Activated CD4-positive, alpha-beta T cell treated with anti-CD3 and anti-CD28 coated beads, Interleukin-2, amount 50 U/mL, for 16 hours (primary cell): ENCODE data around the gene JADE1.
A peak's percentile ranks its signal among the peaks of the same experiment; 100 is the strongest.

Experiments used
- DNase-seq: peaks from one replicate; pipeline ENCODE4 v3.0.0-alpha.2; 2020

The JADE1 gene

GRCh38 chr4:128809477-128810330, at the start of gene JADE1:
Gene JADE1 (plus strand): TSS chr4:128809700. CDS start chr4:128831759, 22,059 bp downstream.
- DNase-seq, result peak; percentile 94

- DNase-seq, result no peak
Measured at GRCh38 chr4:128766781-128767180, 42.7 kb upstream of the JADE1 start.

DNA sequence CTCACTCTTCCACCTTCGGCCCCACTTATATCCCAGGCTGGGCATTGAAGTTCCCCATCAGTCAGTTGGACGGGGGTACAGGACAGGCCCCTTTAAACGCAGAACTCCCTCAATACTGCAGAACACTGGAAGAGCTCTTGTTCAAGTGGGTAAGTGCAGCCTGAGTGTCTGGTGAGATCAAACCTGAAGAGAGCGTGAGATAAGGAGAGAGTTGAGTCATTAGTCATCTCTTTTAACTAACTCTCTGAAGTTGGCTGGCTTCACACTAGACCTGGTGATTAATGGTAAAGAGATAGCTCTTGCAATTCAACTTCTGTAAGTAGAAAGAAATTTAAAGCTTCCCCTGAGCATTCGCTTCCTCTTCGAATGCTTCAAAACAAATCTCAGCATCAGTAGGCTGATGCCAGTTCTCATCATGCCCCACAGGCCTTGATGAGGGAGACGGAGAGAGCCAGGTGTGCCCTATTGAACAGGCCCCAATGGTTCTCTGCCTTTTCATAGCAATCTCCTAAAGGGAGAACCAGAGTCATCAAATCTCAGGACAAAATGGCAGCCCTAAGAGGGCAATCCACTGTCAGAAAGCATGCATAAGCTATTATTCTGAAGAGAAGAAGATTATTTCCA, 41.0 kb upstream of the JADE1 start:
- DNase-seq, result peak; percentile 5

DNA sequence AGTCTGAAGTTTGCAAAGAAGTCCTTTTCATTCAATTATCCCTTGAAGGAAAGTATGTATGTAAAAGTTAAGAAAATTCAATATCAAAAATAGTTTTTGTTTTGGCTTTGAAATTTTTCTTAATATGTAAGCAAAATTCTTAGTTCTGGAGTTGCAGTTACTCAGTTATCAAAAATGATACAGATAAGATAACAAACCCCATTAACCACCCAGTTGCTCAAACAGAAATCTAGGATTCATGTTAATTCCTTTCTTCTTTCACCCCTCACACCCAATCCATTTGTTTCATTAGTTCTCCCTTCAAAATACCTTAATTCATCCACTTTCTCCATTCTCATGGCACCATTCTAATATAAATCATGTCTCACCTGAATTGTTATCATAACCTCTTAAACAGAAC, 40.5 kb upstream of the JADE1 start:
- DNase-seq, result no peak

DNA sequence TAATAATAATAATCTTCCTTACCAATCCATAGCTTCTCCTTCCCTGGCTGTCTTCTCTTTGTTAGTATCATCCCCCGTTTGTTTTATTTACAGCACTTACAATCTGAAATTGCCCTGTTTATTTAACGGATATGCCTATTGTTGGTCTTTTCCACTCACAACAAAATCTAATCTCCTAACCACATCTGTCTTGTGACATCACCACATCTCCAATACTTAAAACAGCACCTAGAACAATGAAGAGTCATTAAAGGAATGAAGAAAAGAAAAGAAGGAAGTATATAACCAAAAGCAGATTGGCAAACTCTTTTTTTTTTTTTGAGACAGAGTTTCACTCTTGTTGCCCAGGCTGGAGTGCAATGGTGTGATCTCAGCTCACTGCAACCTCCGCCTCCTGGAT, 38.7 kb upstream of the JADE1 start:
- peak; percentile 10 for DNase-seq

GRCh38 chr4:128775477-128775876, 34.0 kb upstream of the JADE1 start:
- no peak for DNase-seq

- no peak for DNase-seq
Measured at GRCh38 chr4:128775916-128776315, 33.6 kb upstream of the JADE1 start.

- DNase-seq, result no peak
Measured at GRCh38 chr4:128776794-128777216, 32.7 kb upstream of the JADE1 start.

GRCh38 chr4:128780688-128781087, 28.8 kb upstream of the JADE1 start:
- DNase-seq, result no peak

- DNase-seq, result peak; percentile 32
Measured at GRCh38 chr4:128782076-128782715, 27.3 kb upstream of the JADE1 start.

DNA sequence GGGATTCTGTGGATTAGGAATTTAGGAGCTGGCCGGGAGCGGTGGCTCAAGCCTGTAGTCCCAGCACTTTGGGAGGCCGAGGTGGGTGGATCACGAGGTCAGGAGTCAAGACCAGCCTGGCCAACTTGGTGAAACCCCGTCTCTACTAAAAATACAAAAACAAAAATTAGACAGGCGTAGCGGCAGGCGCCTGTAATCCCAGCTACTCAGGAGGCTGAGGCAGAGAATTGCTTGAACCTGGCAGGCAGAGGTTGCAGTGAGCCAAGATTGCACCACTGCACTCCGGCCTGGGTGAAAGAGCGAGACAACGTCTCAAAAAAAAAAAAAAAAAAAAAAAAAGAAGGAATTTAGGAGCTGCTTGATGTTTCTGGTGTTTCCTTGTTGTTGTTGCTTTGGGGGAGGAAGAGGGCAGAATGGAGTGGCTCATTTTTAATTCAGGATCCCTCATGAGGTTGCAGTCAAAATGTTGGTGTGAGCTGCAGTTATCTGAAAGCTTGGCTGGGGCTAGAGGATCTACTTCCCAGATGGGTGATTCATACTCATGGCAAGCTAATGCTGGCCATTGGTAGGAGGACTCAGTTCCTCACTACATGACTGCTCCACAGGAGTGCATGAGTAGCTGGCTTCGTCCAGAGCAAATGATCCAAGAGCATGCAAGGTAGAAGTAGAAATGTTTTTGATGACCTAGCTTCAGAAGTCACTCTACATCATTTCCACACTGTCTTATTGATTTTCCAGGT, 26.5 kb upstream of the JADE1 start:
- DNase-seq, result no peak

GRCh38 chr4:128787509-128788311, 21.8 kb upstream of the JADE1 start:
- no peak for DNase-seq

GRCh38 chr4:128793859-128794672, 15.4 kb upstream of the JADE1 start:
- no peak for DNase-seq

DNA sequence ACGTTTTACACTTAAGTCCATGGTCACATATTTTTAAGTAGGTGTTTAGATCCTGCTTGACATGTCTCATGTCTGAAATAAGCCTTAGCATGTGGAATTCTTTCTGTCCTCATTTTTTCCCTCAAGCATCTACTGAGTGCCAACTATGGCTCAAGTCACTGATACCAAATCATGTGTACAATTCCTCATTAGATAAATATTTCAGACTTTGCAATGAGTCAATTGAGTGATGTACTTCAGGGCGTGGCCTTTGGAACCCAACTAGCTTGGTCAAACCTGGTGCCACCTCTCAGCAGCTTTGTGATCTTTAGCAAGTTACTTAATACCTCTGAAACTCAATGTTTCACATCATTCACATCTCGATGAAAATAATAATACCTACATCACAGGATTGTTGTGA, 12.6 kb upstream of the JADE1 start:
- no peak for DNase-seq

DNA sequence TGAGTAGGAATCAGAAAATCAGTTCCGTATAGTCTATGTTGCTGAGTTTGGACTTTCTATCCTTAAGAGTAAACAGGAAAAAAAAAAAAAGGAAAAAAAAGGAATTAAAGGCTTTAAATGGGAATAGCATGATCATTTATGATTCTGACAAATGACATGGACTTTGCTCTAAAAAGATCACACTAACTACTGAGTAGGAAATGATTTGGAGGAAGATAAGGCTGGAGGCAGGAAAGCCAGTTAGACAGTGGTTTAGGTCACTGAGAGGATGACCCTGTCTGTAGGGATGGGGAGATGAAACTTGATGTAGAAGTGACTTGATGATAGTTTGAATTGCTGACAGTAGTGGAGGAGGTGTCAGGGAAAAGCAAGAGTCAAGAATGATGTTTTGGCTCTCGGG, 9.2 kb upstream of the JADE1 start:
- no peak for DNase-seq

DNA sequence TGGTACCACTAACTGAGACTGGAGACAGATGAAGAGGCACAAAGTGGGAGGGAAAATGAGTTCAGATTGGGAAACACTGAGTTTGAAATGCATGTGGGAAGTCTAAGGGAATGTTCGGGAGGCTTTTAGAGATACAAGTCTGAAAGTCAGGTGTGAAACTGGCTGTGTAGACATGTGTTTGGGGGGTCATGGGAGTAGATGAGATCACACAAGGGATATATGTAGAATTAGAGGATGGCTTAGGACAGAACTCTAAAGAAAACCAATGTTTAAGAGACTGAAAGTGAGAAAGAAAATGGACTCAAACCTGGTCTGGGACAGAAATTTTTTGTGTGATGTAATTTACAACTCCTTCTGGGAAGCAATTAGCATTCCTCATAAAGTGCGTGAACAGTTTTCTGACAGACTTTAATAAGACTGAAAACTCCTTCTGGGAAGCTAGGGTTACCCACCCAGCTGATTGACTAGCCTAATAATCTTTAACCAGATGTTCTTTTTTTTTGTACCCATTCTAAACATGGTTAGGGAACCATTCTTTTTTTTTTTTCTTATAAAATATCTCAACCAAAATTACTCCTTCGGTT, 8.7 kb upstream of the JADE1 start:
- no peak for DNase-seq

- DNase-seq, result no peak
Measured at GRCh38 chr4:128802680-128803628, 6.5 kb upstream of the JADE1 start.

- peak; percentile 71 for DNase-seq
Measured at GRCh38 chr4:128803783-128804182, 5.7 kb upstream of the JADE1 start.

DNA sequence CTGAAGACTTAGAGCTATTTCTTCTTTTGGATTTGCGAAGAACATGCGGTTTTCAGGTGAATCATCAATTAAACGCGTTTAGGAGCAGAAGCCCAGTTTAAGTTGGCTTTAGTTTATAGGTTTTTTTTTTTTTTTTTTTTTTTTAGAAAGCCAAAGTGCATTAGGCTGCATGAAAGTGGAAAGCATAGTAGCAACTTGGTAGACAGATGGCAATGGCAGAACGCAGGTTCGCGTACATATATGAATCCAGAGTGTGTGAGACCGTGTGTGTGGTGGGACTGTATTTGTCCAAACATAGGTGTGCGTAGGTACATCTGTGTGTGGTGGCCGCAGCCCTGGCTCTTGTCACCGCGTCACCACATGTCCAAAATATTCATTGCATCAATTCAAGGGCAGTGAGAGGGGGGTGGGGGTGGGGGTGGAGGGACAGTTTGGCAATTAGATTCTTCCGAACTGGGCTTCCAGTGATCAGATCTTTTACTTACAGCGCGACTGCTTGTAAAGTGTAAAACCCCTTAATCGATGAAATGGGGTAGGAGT, 901 bp downstream of the JADE1 start:
- peak; percentile 37 for DNase-seq
